ENCODE data around the gene PRUNE1. TPM values are rescaled to one million over a fixed set of nuclear protein-coding genes. Genes with fewer than 3 reads are reported as not detected.

PRUNE1 gene
- total and polyA plus RNA-seq, 4 donors: 8.7 to 20.6 (median 12.7) TPM

GRCh38 chr1:151049458-151049857 lies 41.2 kb downstream of the PRUNE1 start:
- ATAC-seq (ENCODE audit: insufficient read depth, low FRiP score) (no peak), DNase-seq (no peak)
- Histone ChIP-seq H3K9me3 (ENCODE audit: control insufficient read depth in 4 of 4, insufficient read depth in 3 of 4, low read length in 3 of 4) (no peaks in the 10 kb centered on the region), H3K27ac (ENCODE audit: low read depth in 1 of 2, low read length in 1 of 2) (no peak overlapping the region), H3K36me3 (ENCODE audit: control insufficient read depth in 4 of 4, insufficient read depth in 4 of 4, low read length in 4 of 4) (peaks cover 17 to 24% (median 23%) of the 10 kb centered on the region in 4 donors), H3K4me1 (ENCODE audit: control insufficient read depth in 5 of 5, insufficient read depth in 5 of 5, low read length in 5 of 5) (peaks cover 0 to 9% (median 4%) of the 10 kb centered on the region in 5 donors), H3K9ac (ENCODE audit: insufficient read depth in 1 of 2, low read length in 2 of 2) (no peak overlapping the region), H3K27me3 (ENCODE audit: control insufficient read depth in 3 of 3, insufficient read depth in 3 of 3, low read length in 2 of 3) (no peaks in the 10 kb centered on the region), H3K4me3 (no peak overlapping the region)
- WGBS, 2 donors: 96% methylated on average over 5 of the region's 5 CpGs
- no peak for TF ChIP-seq CTCF (IDR thresholded peaks at IDR 0.05; ENCODE audit: control extremely low read depth, extremely low read depth)

- peaks cover 0 to 9% (median 4%) of the 10 kb centered on the region in 5 donors for H3K4me1 ChIP-seq (ENCODE audit: control insufficient read depth in 5 of 5, insufficient read depth in 5 of 5, low read length in 5 of 5)
- H3K36me3 ChIP-seq (ENCODE audit: control insufficient read depth in 4 of 4, insufficient read depth in 4 of 4, low read length in 4 of 4): peaks cover 23 to 30% (median 28%) of the 10 kb centered on the region in 4 donors
- no peaks in the 10 kb centered on the region for H3K27me3 ChIP-seq (ENCODE audit: control insufficient read depth in 3 of 3, insufficient read depth in 3 of 3, low read length in 2 of 3)
- H3K9me3 ChIP-seq (ENCODE audit: control insufficient read depth in 4 of 4, insufficient read depth in 3 of 4, low read length in 3 of 4): no peaks in the 10 kb centered on the region
- DNase-seq (no peak), ATAC-seq (ENCODE audit: insufficient read depth, low FRiP score) (no peak)
- TF ChIP-seq CTCF (IDR thresholded peaks at IDR 0.05; ENCODE audit: control extremely low read depth, extremely low read depth): no peak
- H3K4me3 ChIP-seq: no peak overlapping the region
- H3K9ac ChIP-seq (ENCODE audit: insufficient read depth in 1 of 2, low read length in 2 of 2): no peak overlapping the region
- 89% methylated on average over 2 of the region's 2 CpGs for WGBS, 2 donors
- no peak overlapping the region for H3K27ac ChIP-seq (ENCODE audit: low read depth in 1 of 2, low read length in 1 of 2)
Observed at GRCh38 chr1:151050051-151050688, 41.9 kb downstream of the PRUNE1 start.

- Histone ChIP-seq H3K27me3 (ENCODE audit: control insufficient read depth in 3 of 3, insufficient read depth in 3 of 3, low read length in 2 of 3) (no peaks in the 10 kb centered on the region), H3K27ac (ENCODE audit: low read depth in 1 of 2, low read length in 1 of 2) (no peak overlapping the region), H3K4me3 (no peak overlapping the region), H3K9me3 (ENCODE audit: control insufficient read depth in 4 of 4, insufficient read depth in 3 of 4, low read length in 3 of 4) (no peaks in the 10 kb centered on the region), H3K9ac (ENCODE audit: insufficient read depth in 1 of 2, low read length in 2 of 2) (no peak overlapping the region), H3K4me1 (ENCODE audit: control insufficient read depth in 5 of 5, insufficient read depth in 5 of 5, low read length in 5 of 5) (peaks cover under 1 to 17% (median 7%) of the 10 kb centered on the region in 5 donors), H3K36me3 (ENCODE audit: control insufficient read depth in 4 of 4, insufficient read depth in 4 of 4, low read length in 4 of 4) (peaks cover 35 to 41% (median 38%) of the 10 kb centered on the region in 4 donors)
- ATAC-seq (ENCODE audit: insufficient read depth, low FRiP score) (no peak), DNase-seq (no peak)
- TF ChIP-seq CTCF (IDR thresholded peaks at IDR 0.05; ENCODE audit: control extremely low read depth, extremely low read depth): no peak
- WGBS, 2 donors: 85 to 89% methylated on average over 2 of the region's 2 CpGs
Observed at GRCh38 chr1:151051356-151052009, 43.2 kb downstream of the PRUNE1 start.
